Glomerular visceral epithelial cell (primary cell): ENCODE measurements around the gene CCT6A.
A peak's percentile ranks its signal among the peaks of the same experiment; 100 is the strongest.
"Not testable (repeated sequence)": the region's sequence is repeated elsewhere in the genome, so short reads cannot be mapped to it uniquely, and the experiment has no call there.

ENCODE experiments used
- DNase-seq: peaks from one replicate; pipeline ENCODE4 v3.0.0-alpha.2; 2016; ENCODE audit errors: extremely low spot score

The CCT6A gene

DNA sequence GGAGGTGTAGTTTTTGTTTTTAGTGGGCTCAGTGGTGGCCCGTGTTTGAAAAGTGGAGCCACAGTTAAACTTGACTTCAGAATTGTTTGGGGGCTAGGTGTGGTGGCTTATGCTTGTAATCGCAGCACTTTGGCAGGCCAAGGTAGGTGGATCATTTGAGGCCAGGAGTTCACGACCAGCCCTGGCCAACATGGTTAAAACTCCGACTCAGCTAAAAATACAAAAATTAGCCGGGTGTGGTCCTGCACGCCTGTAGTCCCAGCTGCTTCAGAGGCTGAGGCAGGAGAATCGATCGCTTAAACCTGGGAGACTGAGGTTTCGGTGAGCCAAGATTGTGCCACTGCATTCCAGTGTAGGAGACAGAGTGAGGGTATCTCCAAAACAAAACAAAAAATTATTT is 1.8 kb downstream of the CCT6A start:
- DNase-seq = no peak

DNA sequence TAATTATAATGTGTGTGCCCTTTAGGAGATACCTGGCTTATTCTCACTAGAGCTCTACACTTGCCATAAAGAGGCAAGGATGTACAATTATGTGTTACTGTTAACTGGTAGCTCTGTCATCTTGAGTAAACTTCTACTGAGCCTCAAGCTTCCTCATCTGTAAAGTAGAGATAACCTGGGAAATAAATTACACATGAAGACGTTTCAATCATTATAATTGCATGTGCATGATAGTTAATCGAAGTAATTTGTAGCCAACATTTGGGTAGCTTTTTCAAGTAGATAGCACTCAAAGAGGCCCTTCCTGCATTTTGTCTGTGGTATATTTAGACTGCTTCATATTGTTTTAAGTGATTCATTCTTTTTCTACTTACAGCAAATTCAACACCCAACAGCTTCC is 2.4 kb downstream of the CCT6A start:
- no peak for DNase-seq

DNA sequence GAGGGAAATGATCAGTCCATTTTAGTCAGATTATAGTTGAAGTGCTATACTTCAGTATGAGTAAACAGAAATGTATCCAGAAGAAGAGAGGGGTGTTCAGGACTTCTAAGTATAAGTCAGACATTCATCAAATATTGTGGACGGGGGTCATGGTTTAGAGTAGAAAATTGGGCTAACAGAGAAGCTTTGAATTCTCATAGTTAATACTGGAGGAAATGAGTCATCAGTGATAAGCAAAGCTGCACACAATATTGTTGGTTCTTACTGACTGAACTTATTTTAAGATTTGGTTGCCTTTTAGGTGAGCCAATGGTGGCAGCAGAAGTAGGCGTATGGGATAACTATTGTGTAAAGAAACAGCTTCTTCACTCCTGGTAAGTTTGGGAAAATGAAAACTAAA is 10.8 kb downstream of the CCT6A start:
- DNase-seq = peak; percentile 21

DNA sequence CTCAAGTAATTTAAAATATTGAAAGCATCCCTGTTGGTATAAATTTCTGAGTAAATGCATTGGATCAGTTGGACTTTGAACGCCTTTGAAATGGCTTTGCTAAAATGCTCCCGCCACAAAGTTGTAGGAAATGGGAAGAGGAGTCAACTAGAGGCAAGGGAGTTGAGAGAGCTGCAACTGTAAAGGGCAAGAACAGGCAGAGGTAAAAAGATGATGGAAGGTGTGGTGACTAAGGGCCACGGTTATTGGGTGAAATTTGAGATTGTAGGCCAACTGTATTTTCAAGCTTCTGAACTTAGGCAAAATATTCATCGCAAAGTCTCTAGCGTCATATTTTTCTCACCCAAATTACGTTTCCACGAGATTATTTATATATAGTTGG is 11.9 kb downstream of the CCT6A start:
- no peak for DNase-seq

DNA sequence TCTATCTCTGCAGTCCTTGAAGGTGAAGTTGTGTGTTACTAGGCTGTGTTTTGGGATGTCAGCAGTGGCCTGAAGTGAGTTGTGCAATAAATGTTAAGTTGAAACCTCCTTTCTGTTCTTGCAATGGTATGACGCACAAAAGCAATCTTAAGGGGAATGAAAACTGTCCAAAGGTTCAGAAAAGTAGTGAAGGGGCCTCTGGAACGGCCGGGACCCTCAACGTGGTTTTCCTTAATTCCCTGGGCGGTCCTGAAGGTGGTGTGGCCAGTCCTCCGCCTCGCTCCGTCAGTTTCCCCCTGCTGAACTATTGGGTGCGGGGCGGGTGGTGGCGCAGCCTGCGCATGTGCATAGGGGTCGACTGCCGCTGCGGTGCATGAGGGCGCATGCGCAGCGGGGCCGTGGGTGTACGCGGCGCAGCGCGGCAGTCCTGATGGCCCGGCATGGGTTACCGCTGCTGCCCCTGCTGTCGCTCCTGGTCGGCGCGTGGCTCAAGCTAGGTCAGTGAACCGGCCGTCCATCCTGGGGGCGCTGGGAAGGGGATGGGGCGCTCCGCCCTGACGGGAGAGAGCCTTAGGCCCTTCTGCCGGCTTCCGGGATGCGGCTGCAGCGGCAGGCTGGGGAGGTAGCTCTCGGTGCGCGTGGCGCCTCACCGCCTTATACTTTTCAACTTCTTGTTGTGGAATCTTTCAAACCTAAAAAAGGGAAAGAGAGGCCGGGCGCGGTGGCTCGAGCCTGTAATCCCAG is 12.5 kb downstream of the CCT6A start, which contains the start of gene SUMF2:
Gene SUMF2 (plus strand): TSS at position 405 of the 744 bp plus-strand sequence. CDS start 26 bp downstream, at position 431.
- DNase-seq = peak; percentile 91

DNA sequence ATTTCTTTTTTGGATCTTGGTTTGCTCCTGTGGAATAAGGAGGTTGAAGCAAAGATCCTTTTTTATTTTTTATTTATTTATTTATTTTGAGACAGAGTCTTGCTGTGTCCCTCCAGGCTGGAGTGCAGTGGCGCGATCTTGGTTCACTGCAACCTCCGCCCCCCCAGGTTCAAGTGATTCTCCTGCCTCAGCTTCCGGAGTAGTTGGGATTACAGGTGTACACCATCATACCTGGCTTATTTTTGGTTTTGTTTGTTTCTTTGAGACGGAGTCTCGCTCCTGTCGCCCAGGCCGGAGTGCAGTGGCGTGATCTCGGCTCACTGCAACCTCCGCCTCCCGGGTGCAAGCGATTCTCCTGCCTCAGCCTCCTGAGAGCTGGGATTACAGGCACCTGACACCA is 14.8 kb downstream of the CCT6A start:
- DNase-seq = not testable (repeated sequence)

DNA sequence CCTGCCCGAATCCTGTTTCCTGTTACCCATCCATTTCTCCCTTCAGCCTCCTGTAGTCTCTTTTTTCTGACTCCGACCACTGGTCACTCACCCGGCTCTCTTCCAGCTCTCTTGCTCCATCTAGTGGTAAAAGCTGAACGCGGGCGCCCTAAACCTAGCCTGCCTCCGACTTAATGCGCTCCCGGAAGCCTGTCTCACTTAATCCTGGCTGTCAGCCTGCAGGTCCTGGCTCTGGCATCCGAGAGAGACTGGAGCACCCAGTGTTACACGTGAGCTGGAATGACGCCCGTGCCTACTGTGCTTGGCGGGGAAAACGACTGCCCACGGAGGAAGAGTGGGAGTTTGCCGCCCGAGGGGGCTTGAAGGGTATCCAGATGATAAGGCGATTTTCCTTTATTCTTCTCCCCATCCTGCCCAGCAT is 22.8 kb downstream of the CCT6A start:
- DNase-seq = peak; percentile 87

DNA sequence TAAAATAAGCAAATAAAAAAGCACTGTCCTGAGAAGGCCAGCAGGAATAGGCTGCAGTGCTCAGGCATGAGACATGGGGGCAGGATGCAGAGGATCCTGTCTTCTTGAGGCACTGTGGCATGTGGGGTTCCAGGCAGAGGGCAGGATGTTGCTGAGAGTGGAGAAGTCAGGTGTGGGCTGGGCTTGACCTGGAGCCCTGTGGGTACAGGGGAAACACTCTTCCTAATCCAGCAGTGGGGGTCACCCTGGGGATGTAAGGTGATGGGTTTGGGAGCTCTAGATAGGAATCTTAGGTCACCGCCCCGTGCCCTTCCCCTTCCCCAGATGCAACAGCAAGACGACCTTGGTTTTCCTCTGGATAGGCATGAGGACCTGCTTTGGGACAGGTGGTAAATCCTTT is 26.1 kb downstream of the CCT6A start:
- no peak for DNase-seq

DNA sequence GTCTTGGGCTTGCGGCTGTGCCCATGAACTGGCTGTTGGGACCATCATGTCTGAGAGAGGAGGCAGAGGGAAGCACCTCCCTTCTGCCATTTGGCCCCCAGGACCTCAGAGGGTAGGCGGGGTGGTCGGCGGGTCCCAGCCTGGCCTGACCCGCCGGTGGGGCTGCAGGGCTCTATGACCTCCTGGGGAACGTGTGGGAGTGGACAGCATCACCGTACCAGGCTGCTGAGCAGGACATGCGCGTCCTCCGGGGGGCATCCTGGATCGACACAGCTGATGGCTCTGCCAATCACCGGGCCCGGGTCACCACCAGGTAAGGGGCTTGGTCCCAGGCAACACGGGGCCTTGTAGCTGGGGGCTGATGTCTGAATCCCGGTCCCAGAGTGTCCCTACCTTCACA is 26.6 kb downstream of the CCT6A start:
- no peak for DNase-seq

DNA sequence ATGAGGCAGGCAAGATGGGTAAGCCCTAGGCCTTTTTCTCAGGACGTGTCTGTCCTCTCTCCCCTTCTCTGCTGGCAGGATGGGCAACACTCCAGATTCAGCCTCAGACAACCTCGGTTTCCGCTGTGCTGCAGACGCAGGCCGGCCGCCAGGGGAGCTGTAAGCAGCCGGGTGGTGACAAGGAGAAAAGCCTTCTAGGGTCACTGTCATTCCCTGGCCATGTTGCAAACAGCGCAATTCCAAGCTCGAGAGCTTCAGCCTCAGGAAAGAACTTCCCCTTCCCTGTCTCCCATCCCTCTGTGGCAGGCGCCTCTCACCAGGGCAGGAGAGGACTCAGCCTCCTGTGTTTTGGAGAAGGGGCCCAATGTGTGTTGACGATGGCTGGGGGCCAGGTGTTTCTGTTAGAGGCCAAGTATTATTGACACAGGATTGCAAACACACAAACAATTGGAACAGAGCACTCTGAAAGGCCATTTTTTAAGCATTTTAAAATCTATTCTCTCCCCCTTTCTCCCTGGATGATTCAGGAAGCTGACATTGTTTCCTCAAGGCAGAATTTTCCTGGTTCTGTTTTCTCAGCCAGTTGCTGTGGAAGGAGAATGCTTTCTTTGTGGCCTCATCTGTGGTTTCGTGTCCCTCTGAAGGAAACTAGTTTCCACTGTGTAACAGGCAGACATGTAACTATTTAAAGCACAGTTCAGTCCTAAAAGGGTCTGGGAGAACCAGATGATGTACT is 28.1 kb downstream of the CCT6A start:
- no peak for DNase-seq

DNA sequence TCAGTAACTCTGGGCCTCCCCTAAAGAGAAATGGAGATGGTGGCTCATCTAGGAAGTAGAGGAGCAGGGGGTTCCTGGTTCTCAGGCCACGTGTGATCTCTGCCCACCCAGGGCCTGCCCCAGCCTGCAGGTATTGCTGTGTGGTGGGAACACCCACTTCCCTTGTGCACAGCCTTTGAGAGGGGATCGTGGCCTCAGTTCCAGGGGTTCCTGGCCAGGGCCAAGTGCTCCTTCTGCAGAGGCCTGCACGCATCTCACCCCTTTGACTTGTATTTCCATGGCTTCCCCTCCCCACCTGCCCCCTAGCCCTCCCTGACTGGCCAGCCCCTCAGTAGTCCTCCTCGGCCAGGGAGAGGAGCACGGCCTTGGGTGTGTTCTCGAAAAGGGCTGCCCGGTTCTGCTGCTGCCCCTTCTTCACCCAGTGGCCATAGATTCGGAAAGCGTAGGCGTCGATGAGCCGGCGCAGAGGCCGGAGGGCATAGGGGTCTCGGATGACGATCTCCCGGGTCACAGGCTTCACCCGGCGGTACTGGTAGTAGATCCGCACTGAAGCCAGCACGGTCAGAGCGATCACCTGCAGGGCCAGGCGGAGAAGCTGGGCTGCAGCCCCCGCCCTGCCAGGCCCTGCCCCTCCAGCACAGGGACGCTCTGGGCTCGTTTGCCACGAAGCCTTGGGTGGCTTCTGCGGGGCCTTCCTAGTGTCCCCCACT is 29.3 kb downstream of the CCT6A start:
- DNase-seq = not testable (repeated sequence)

DNA sequence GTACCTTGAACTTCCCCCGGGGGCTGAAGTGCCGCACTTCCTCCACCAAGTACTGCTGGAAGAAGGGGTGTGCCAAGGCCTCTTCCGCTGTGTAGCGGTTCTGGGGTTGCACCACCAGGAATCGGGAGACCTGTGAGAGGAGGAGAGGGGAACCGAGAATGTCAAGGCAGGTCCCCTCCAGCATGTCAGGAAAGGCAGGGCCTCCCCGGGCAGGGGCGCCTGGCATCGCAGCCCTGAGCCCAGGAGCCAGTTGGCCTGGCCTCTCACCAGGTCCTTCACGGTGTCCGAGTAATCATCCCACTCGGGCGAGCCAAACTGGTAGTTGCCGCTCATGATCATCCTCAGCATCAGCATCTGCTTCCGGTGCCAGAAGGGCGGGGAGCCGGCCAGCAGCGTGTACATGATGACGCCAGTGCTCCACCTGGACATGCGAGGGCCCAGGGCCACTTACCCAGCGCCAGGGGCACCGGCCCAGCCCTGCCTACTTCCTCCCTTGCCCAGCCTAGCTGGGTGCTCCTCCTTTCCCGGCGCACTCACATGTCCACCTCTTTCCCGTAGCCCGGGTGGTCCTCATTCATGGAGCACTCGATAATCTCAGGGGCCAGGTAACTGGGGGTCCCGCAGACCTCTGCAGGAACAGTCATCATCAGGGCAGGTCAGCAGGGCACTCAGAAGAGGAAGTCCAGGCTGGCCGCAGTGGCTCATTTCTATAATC is 30.2 kb downstream of the CCT6A start:
- DNase-seq = no peak

DNA sequence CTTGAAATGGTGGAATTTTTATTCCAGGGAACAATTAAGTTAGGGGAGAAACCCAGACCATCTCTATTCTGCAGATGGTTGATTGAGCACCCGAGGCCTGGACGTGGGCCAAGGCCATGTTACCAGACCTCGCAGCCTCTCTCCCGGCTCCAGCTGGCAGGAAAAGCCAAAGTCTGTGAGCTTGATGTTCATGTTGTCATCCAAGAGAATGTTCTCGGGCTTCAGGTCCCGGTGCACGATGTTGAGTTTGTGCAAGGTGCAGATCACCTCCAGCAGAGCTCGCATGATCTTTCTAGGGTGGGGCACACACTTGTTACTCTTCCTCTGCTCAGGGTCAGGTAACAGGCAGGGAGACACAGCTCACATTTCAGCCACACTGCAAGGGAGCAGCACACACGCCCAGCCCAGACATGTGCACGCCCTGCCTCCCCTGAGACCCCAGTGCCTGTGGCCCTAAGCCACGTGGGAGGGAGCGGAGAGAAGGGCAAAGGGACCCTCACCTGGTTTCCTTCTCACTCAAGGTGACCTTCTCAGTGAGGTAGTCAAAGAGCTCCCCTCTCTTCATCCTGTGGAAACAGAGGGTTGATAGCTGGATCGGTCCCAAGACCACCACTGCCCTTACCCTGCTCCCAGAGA is 31.7 kb downstream of the CCT6A start:
- DNase-seq = no peak

DNA sequence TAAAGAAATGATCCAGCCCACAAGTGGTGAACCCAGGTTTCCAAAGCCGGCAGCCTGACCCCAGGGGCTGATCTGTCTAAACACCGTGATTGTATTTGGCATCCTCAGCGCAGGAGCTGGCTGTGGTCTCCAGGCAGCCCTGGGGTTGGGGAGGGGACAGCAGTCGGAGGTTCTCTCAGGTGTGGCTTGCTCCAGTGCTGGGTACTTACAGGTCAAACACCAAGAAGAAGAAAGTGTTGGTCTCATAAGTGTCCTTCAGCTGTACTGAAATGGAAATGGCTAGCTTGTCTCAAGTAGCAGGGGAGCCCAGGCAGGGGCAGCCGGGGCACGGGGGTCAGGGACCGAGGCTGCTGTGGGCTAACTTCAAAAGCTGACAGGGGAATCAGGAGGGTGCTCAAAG is 35.2 kb downstream of the CCT6A start:
- DNase-seq = no peak

DNA sequence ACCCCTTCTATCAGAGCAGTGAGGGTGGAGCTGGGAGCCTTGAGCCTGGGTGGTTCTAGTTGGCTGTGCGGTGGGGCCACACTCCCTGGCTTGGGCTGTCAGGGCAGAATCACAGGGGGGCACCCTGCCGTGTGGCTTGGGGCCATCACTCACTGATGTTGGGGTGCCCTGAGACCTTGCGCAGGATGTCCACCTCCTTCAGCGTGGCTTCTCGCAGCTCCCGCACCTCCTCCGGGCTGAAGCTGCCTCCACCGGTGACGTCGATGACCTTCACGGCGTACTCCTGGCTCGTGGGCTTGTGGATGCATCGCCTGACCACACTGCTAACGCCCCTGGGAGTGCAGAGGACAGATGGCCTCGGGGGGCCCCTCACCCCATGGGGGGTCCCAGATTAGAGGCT is 35.9 kb downstream of the CCT6A start:
- DNase-seq = no peak

DNA sequence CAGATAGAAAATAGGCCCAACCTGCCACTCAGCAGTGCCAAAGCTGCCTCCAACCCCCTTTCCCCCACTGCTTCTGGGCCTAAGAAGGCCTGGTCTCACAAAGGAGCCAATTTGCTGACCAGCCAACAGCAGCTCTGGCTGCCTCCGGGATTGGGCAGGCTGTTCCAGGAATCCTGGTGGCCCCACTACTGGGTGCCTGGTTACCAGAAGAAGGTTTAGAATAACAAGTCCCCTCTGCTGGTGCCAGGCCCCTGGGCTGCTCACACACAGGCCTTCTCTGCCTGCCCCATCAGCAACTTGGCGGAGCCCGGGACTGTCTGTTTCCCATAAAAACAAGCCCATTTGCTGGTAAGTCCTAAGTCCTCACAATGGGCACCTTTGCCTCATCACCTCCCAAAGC is 40.0 kb downstream of the CCT6A start:
- no peak for DNase-seq

DNA sequence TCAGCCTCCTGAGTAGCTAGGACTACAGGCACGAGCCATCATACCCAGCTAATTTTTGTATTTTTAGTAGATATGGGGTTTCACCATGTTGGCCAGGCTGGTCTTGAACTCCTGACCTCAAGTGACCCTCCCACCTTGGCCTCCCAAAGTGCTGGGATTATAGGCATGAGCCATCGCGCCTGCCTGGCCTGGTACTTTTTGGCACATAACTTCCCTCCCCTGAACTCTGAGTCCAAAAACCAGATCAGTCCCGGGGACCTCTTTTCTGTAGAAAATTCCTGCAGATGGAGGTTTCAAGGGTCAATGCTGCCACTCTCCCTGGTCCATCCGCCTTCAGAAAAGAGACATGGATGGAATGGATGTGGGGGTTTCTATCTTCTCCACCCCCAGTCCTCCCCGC is 40.8 kb downstream of the CCT6A start:
- not testable (repeated sequence) for DNase-seq

DNA sequence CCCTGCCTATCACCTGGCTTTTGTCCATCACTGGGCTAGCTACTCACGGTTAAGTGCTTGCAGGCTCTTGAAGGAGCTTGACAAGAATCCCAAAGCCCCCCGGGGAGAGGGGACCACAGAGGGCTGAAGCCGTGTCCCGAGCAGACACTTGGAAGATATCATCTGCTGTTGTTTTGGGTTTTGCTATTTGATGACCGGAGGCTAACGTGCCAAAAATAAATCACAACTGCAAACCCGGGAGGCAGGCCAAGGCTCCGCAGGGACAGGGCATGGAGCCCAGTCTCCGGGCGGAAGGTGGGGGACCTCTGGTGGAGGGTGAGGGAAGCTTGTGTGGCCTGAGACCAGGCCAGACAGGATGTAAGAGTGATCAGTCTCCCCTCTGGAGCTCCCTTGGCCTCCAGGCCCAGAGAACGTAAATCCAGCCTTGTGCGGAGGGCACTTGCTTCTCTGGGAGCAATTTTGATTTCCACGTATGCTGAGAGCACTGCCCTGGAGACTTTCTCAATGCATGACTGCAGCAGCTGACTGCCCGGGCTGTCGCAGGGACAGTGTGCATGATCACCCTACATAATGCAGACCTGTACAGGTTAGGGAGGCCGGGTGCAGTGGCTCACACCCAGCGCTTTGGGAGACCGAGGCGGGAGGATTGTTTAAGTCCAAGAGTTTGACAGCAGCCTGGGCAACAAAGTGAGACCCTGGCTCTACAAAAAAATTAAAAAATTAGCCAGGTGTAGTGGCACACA is 41.4 kb downstream of the CCT6A start, which contains the start of gene PHKG1:
Gene PHKG1 (minus strand): TSS at position 164 of the 743 bp plus-strand sequence. CDS start 4,011 bp downstream, outside the sequence.
- peak; percentile 61 for DNase-seq

DNA sequence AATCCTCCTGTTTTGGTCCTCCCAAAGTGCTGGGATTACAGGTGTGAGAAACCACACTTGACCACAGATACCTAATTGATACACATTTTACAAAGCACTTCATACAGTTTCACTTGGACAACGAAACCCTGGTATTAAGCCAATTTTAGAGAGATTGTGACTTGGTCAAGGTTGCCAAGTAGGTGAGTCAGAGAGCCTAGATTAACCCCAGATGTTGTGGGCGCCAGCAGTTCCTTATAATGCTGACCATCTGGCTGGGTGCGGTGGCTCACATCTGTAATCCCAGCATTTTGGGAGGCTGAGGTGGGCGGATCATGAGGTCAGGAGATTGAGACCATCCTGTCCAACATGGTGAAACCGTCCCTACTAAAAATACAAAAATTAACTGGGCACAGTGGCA is 46.1 kb downstream of the CCT6A start:
- peak; percentile 31 for DNase-seq

DNA sequence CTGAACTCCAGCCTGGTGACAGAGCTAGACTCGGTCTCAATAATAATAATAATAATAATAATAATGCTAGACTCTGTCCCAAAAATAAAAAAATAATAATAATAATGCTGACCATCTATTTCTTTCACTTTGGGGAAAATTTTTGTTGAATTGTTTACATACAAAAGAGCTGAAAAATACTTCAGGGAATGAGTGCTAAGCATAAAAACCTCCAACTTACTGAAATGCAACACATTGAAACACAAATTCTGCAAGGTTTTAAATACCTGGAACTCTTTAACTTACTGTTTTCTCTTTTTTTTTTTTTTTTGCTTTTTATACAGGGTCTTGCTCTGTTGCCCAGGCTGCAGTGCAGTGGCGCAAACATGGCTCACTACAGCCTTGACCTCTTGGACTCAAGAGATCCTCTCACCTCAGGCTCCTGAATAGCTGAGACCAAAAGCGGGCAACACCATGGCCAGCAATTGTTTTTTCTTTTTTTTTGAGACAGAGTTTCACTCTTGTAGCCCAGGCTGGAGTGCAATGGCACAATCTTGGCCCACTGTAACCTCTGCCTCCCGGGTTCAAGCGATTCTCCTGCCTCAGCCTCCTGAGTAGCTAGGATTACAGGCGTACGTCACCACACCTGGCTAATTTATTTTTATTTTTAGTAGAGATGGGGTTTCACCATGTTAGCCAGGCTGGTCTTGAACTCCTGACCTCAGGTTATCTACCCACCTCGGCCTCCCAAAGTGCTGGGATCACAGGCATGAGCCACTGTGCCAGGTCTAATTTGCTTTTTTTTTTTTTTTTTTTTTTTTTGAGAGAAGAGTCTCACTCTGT is 46.8 kb downstream of the CCT6A start:
- DNase-seq = not testable (repeated sequence)
